Thyroid gland (tissue), 4 donors: Measurements from ENCODE around the gene DHH.

ENCODE experiments used
- POLR2A ChIP-seq, 2 donors: fragments of 450-650 bp; IDR thresholded peaks; one replicate each; pipeline ENCODE4 v1.6.1; 2017; ENCODE audit warnings: antibody characterized with exemption in 2 of 2, mild to moderate bottlenecking in 2 of 2, moderate library complexity in 1 of 2
- TF ChIP-seq, protein P1 (sequence below), 6 experiments: fragments of 200-600 bp in 3 of 6; fragments of 450-650 bp in 3 of 6; sonication (generic) in 3 of 6; IDR thresholded peaks; one replicate each; pipeline ENCODE4 v1.5.1; 2016 to 2019; ENCODE audit warnings: antibody characterized with exemption in 6 of 6, mild to moderate bottlenecking in 2 of 6, inconsistent platforms in 1 of 6, moderate library complexity in 1 of 6

DNA sequence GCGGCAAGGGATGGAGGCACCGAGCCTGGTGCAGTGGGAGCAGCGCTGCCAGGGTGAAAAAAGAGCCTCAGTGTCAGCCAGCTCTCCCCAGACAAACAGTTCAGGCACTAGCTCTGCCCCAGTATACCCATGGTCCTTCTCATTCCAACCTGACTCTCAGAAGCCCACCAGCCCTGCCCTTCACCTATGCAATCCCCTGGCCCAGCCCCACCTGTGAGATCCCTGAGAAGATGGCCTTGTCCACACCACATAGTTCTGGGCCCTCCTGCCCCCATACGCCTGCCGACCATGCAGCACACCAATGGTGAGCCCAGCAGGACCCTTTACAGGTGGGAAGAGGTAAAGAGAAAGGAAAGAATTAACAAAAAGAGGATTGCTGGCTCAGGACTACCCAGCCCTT is 40.5 kb downstream of the DHH start:
- TF ChIP-seq, protein P1, sequence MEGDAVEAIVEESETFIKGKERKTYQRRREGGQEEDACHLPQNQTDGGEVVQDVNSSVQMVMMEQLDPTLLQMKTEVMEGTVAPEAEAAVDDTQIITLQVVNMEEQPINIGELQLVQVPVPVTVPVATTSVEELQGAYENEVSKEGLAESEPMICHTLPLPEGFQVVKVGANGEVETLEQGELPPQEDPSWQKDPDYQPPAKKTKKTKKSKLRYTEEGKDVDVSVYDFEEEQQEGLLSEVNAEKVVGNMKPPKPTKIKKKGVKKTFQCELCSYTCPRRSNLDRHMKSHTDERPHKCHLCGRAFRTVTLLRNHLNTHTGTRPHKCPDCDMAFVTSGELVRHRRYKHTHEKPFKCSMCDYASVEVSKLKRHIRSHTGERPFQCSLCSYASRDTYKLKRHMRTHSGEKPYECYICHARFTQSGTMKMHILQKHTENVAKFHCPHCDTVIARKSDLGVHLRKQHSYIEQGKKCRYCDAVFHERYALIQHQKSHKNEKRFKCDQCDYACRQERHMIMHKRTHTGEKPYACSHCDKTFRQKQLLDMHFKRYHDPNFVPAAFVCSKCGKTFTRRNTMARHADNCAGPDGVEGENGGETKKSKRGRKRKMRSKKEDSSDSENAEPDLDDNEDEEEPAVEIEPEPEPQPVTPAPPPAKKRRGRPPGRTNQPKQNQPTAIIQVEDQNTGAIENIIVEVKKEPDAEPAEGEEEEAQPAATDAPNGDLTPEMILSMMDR (IDR thresholded peaks at IDR 0.05), result no peak
- no peak for TF ChIP-seq POLR2A (IDR thresholded peaks at IDR 0.05)
